Activated naive CD4-positive, alpha-beta T cell treated with Interleukin-2 at 50 U/mL for 16 hours (primary cell): ENCODE data around the gene CABLES1.
A peak's percentile ranks its signal among the peaks of the same experiment; 100 is the strongest.

Experiments
- DNase-seq: peaks from one replicate; pipeline ENCODE4 v3.0.0-alpha.2; 2020

Gene CABLES1

GRCh38 chr18:23196119-23197007 is 61.1 kb downstream of the CABLES1 start:
- DNase-seq: no peak

- DNase-seq: no peak
Measured at GRCh38 chr18:23198217-23198845, 63.0 kb downstream of the CABLES1 start.

- DNase-seq: no peak
Measured at GRCh38 chr18:23200756-23201155, 65.5 kb downstream of the CABLES1 start.

- DNase-seq: no peak
Measured at GRCh38 chr18:23201741-23202140, 66.5 kb downstream of the CABLES1 start.

GRCh38 chr18:23203891-23204432 is 68.7 kb downstream of the CABLES1 start:
- no peak for DNase-seq

GRCh38 chr18:23204589-23205235 is 69.4 kb downstream of the CABLES1 start:
- DNase-seq: no peak

GRCh38 chr18:23205980-23206379 is 70.7 kb downstream of the CABLES1 start:
- no peak for DNase-seq

GRCh38 chr18:23207191-23207955 is 72.1 kb downstream of the CABLES1 start:
- no peak for DNase-seq

- no peak for DNase-seq
Measured at GRCh38 chr18:23207994-23208393, 72.7 kb downstream of the CABLES1 start.

- no peak for DNase-seq
Measured at GRCh38 chr18:23208600-23208999, 73.3 kb downstream of the CABLES1 start.

GRCh38 chr18:23209031-23209430 is 73.7 kb downstream of the CABLES1 start:
- peak; percentile 21 for DNase-seq

- DNase-seq: no peak
Measured at GRCh38 chr18:23209796-23210195, 74.5 kb downstream of the CABLES1 start.

GRCh38 chr18:23210526-23210925 is 75.2 kb downstream of the CABLES1 start:
- DNase-seq: no peak

- no peak for DNase-seq
Measured at GRCh38 chr18:23211146-23211545, 75.9 kb downstream of the CABLES1 start.

GRCh38 chr18:23212161-23212560 is 76.9 kb downstream of the CABLES1 start:
- DNase-seq: no peak

- no peak for DNase-seq
Measured at GRCh38 chr18:23213200-23213599, 77.9 kb downstream of the CABLES1 start.

GRCh38 chr18:23217781-23218180 is 82.5 kb downstream of the CABLES1 start:
- no peak for DNase-seq

GRCh38 chr18:23220355-23220754 is 85.1 kb downstream of the CABLES1 start:
- DNase-seq: no peak

GRCh38 chr18:23223641-23224040 is 88.4 kb downstream of the CABLES1 start:
- DNase-seq: no peak

GRCh38 chr18:23225503-23225902 is 90.2 kb downstream of the CABLES1 start:
- no peak for DNase-seq

GRCh38 chr18:23226391-23226790 is 91.1 kb downstream of the CABLES1 start:
- no peak for DNase-seq

GRCh38 chr18:23226930-23227725 is 91.8 kb downstream of the CABLES1 start:
- DNase-seq: no peak
